K562 (cell line): ENCODE measurements around the gene SYNGR3. TPM values are rescaled to one million over a fixed set of nuclear protein-coding genes. Genes with fewer than 3 reads are reported as not detected.

Experiments
- ATAC-seq: fragments of 200-7000 bp; cut with Tn5 transposase; 3 replicates; pipeline ENCODE4 v1.9.1; 2020; ENCODE audit warnings: moderate library complexity
- BruUV-seq: library from RNA; stranded (reverse); fragments of 400-500 nt; replicated peaks from 2 replicates; lab custom pipeline; 2021; lab: Mats Ljungman, UMichigan
- CTCF ChIA-PET: fragments of 300-600 bp; formaldehyde crosslinking; extraction: SDS; loops from one replicate; lab custom pipeline; 2021; ENCODE audit warnings: low intra/inter-chr PET ratio; lab: Yijun Ruan, JAX
- POLR2A ChIA-PET: fragments of 300-600, 350-650 bp; sonication (Branson Sonifier 250); formaldehyde crosslinking; extraction: SDS; loops from one replicate; lab custom pipeline; 2021; ENCODE audit warnings: antibody characterized with exemption, inconsistent platforms; lab: Yijun Ruan, JAX
- DNase-seq, 4 experiments: peaks; one replicate each; pipeline versions ENCODE4 v3.0.0 to v3.0.0-alpha.2; 2011 to 2018; ENCODE audit warnings: low spot score in 3 of 4, mixed read lengths in 3 of 4; ENCODE audit errors: extremely low read depth in 1 of 4
- FAIRE-seq: peaks from 2 replicates; lab custom pipeline; 2011; peaks lifted over from hg19 to GRCh38; lab: Jason Lieb, UNC
- H2AFZ ChIP-seq: 2 replicates; pipeline ENCODE4 v1.6.0; 2011; ENCODE audit warnings: low read depth, low read length, control low read depth, inconsistent platforms
- H3K27ac ChIP-seq: fragments of 200-600 bp; 3 replicates; pipeline ENCODE4 v1.8.0; 2011; ENCODE audit warnings: low read depth, mild to moderate bottlenecking, control low read depth, inconsistent platforms, low read length, moderate library complexity, mixed read lengths; ENCODE audit errors: extremely low read depth
- H3K27me3 ChIP-seq, 2 experiments: fragments of 300-600 bp in 1 of 2; 2 replicates in 1 of 2; 3 replicates in 1 of 2; pipeline versions ENCODE4 v1.6.0 to v1.8.0; 2011; ENCODE audit warnings: inconsistent platforms in 2 of 2, low read length in 2 of 2, mild to moderate bottlenecking in 1 of 2, mixed read lengths in 1 of 2, moderate library complexity in 1 of 2; ENCODE audit not compliant: control insufficient read depth in 2 of 2, insufficient read depth in 2 of 2
- H3K36me3 ChIP-seq: fragments of 300-600 bp; 3 replicates; pipeline ENCODE4 v1.8.0; 2011; ENCODE audit warnings: mild to moderate bottlenecking, low read length, inconsistent platforms; ENCODE audit not compliant: control insufficient read depth, insufficient read depth
- H3K4me1 ChIP-seq, 2 experiments: fragments of 200-600 bp in 1 of 2; replicated peaks in 1 of 2; 2 replicates in 1 of 2; 3 replicates in 1 of 2; pipeline versions ENCODE4 v1.5.1 to v1.8.0; 2011; ENCODE audit warnings: inconsistent platforms in 2 of 2, low read length in 2 of 2, mild to moderate bottlenecking in 1 of 2, mixed read lengths in 1 of 2, moderate library complexity in 1 of 2; ENCODE audit not compliant: control insufficient read depth in 2 of 2, insufficient read depth in 2 of 2
- H3K4me2 ChIP-seq: 2 replicates; pipeline ENCODE4 v1.6.1; 2011; ENCODE audit warnings: low read length, control low read depth, inconsistent platforms, mixed read lengths; ENCODE audit not compliant: insufficient read depth
- H3K4me3 ChIP-seq: fragments of 200-600 bp; sonication (generic), shearing (Covaris generic); 2 replicates; pipeline ENCODE4 v1.5.1; 2016; ENCODE audit warnings: control low read depth, inconsistent platforms
- H3K79me2 ChIP-seq: fragments of 200-600 bp; 3 replicates; pipeline ENCODE4 v1.8.0; 2011; ENCODE audit warnings: low read length, inconsistent platforms; ENCODE audit not compliant: control insufficient read depth, insufficient read depth
- H3K9ac ChIP-seq, 2 experiments: 2 replicates each; pipeline versions ENCODE4 v1.6.0 to v1.6.1; 2011; ENCODE audit warnings: low read depth in 2 of 2, low read length in 2 of 2, control low read depth in 1 of 2, inconsistent platforms in 1 of 2, mild to moderate bottlenecking in 1 of 2, mixed read lengths in 1 of 2; ENCODE audit not compliant: insufficient read depth in 1 of 2
- H3K9me1 ChIP-seq: one replicate; pipeline ENCODE4 v1.6.0; 2011; ENCODE audit warnings: inconsistent platforms, mild to moderate bottlenecking, low read length, moderate library complexity; ENCODE audit not compliant: control insufficient read depth, insufficient read depth
- H3K9me3 ChIP-seq: replicated peaks from 2 replicates; pipeline ENCODE4 v1.5.1; 2011; ENCODE audit warnings: low read depth, low read length, inconsistent platforms; ENCODE audit not compliant: control insufficient read depth, insufficient read depth
- H4K20me1 ChIP-seq: replicated peaks from 2 replicates; pipeline ENCODE4 v1.6.1; 2011; ENCODE audit warnings: low read length, inconsistent platforms, mixed read lengths; ENCODE audit not compliant: control insufficient read depth, insufficient read depth
- AFF1 ChIP-seq, 2 experiments: fragments of 450-650 bp; IDR thresholded peaks; 2 replicates each; pipeline ENCODE4 v1.6.1; 2018; ENCODE audit warnings: mild to moderate bottlenecking in 2 of 2, low read depth in 1 of 2; ENCODE audit not compliant: partially characterized antibody in 2 of 2
- NCOA1 ChIP-seq: fragments of 450-650 bp; IDR thresholded peaks from 2 replicates; pipeline ENCODE4 v1.6.1; 2016; ENCODE audit warnings: low read depth
- NR0B1 ChIP-seq: fragments of 450-650 bp; IDR thresholded peaks from one replicate; pipeline ENCODE4 v1.6.1; 2018; ENCODE audit warnings: mild to moderate bottlenecking, moderate library complexity; ENCODE audit not compliant: partially characterized antibody
- RBBP5 ChIP-seq: fragments of 200-600 bp; sonication (generic); IDR thresholded peaks from 2 replicates; pipeline ENCODE4 v1.6.1; 2012; ENCODE audit warnings: borderline replicate concordance, mild to moderate bottlenecking, low read length, control low read depth, inconsistent platforms; ENCODE audit not compliant: insufficient read depth, poor library complexity, severe bottlenecking
- SIN3B ChIP-seq: fragments of 450-650 bp; IDR thresholded peaks from 2 replicates; pipeline ENCODE4 v1.6.1; 2017; ENCODE audit warnings: low read depth, mild to moderate bottlenecking, moderate library complexity
- SRSF7 ChIP-seq: fragments of 200-400 bp; formaldehyde crosslinking; optimal IDR thresholded peaks from 2 replicates; pipeline ENCODE3; 2017; ENCODE audit warnings: mild to moderate bottlenecking, low read depth, low read length
- WGBS: fragments of 100-300 bp; shearing (Covaris generic); methylation state at CpG from one replicate; pipeline ENCODE4 v1.1.6; 2016; ENCODE audit warnings: low coverage, mixed read lengths; ENCODE audit not compliant: insufficient coverage; ENCODE audit errors: missing lambda C conversion rate; 5-methylcytosine and 5-hydroxymethylcytosine counted together
- in situ Hi-C: fragments of 300-500 bp; cut with MboI; formaldehyde crosslinking; loops from 4 replicates; pipeline ENCODE4 v1.15.0; 2018; ENCODE audit warnings: inconsistent platforms, mixed read lengths
- intact Hi-C: fragments of 100-400 bp; cut with micrococcal nuclease; formaldehyde crosslinking; loops from 2 replicates; pipeline ENCODE4 v1.14.2; 2022
- polyA plus RNA-seq, 8 experiments: library from polyadenylated mRNA; depleted of rRNA in 4 of 8; stranded (reverse) in 5 of 8; unstranded in 3 of 8; fragments of >200 nt; fragmentation: Nextera tagmentation in 2 of 8; fragmentation: Illumina TruSeq in 1 of 8; extraction: Ambion mirVana in 2 of 8; extraction: Trizol in 1 of 8; gene quantifications; 2 replicates each; pipeline versions ENCODE4 v1.2.1 to v1.2.3, GENCODE V29; 2011 to 2014; ENCODE audit warnings: inconsistent platforms in 1 of 8, missing spikeins in 1 of 8
- total RNA-seq, 7 experiments: library from RNA; depleted of rRNA in 6 of 7; stranded (reverse); fragments of >200 nt in 6 of 7; fragmentation: Illumina TruSeq in 2 of 7; extraction: Trizol in 2 of 7; gene quantifications; 2 replicates each; pipeline versions ENCODE4 v1.2.1 to v1.2.3, GENCODE V29; 2011 to 2021; ENCODE audit warnings: low replicate concordance in 1 of 7
- TF ChIP-seq, protein P1 (sequence below): fragments of 450-650 bp; formaldehyde crosslinking; IDR thresholded peaks from 2 replicates; pipeline ENCODE4 v1.4.0; 2022; ENCODE audit warnings: missing genetic modification characterization
- TF ChIP-seq, protein P2 (sequence below): IDR thresholded peaks from 2 replicates; pipeline ENCODE4 v1.6.1; 2011; ENCODE audit warnings: borderline replicate concordance, low read depth, mild to moderate bottlenecking, moderate library complexity, low read length; ENCODE audit not compliant: insufficient read depth, poor library complexity, severe bottlenecking

SYNGR3 gene
- total and polyA plus RNA-seq, 9 of the 15 experiments (the other 6 are each of a cell fraction or from before 2014, with no cell fraction given): 3.7 to 69.2 (median 36.3) TPM

DNA sequence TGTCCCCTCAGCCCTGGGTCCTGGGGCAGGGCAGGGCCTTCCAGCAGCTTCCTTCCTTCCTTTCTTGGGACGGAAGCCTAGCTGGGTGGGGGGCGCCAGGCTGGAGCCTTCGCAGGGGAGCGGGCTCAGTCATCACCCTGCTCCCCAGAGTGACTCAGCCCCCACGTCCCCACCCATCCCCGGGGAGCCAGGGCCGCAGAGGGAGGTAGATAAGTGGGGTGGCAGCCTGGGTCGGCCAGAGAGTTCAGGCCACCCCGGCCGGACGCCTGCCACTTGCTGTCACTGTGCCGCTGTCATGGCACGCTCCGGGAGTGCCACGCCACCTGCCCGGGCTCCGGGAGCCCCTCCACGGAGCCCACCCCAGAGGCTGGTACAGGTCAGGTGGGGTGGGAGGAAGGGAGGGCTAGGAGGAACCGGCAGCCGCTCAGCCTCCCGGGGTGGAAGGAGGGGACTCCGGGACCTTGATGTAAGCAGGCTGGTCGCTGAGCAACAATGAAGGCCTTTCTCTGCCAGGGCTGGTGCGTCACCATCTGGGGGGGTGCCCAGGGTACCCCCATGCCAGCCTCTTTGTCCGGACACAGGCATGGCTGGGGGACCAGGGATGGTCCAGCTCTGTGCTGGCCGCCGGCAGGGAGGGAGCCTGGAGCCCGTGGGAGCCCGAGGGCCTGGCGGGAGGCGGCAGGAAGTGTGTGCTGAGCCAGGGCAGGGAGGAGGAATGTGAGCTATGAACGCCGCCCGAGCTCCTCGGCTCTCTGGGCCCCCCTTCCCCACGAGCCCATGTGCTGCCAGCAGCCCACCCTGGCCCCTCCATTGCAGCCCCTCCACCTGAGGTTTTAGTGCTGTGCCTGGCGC, 43.5 kb downstream of the SYNGR3 start:
- H3K9me3 ChIP-seq: no peaks in the 10 kb centered on the region
- H3K4me1 ChIP-seq: peaks cover 16 to 87% of the 10 kb centered on the region in 2 experiments
- DNase-seq (peak; percentile 50 to 70 (median 65)), ATAC-seq (peak; percentile 49), FAIRE-seq (peak; percentile 11)
- H4K20me1 ChIP-seq: no peaks in the 10 kb centered on the region
- peak overlapping the region; percentile 23; the same call in 1 of the 2 replicates for H3K4me3 ChIP-seq
- H3K4me2 ChIP-seq: peak overlapping the region; percentile 45
- peaks cover 3% of the 10 kb centered on the region for H3K9me1 ChIP-seq
- H3K79me2 ChIP-seq: peaks cover 11% of the 10 kb centered on the region; the same call in 2 of the 3 replicates
- ChIA-PET POLR2A (interaction anchor here (0.7 to 1.1 kb wide), 3 partner anchors 68 to 142 kb away, joined by 3 to 4 read pairs (median 3); partner anchors contain the start of genes RPS2 and TRAF7), CTCF (no interaction called here)
- 38% methylated on average over 21 of the region's 37 CpGs for WGBS
- peak overlapping the region; percentile 41; the same call in 2 of the 3 replicates for H3K27ac ChIP-seq
- no peaks in the 10 kb centered on the region for H3K27me3 ChIP-seq
- H3K36me3 ChIP-seq: peaks cover 16% of the 10 kb centered on the region; the same call in 1 of the 3 replicates
- BruUV-seq: no TSS peak
- intact Hi-C loops (no loop called here), in situ Hi-C loops (no loop called here)
- H3K9ac ChIP-seq: peak overlapping the region; percentile 50 to 86; a peak in 3 of 4 replicates
- no peak overlapping the region; the same call in 1 of the 2 replicates for H2AFZ ChIP-seq
- TF ChIP-seq, protein P1, sequence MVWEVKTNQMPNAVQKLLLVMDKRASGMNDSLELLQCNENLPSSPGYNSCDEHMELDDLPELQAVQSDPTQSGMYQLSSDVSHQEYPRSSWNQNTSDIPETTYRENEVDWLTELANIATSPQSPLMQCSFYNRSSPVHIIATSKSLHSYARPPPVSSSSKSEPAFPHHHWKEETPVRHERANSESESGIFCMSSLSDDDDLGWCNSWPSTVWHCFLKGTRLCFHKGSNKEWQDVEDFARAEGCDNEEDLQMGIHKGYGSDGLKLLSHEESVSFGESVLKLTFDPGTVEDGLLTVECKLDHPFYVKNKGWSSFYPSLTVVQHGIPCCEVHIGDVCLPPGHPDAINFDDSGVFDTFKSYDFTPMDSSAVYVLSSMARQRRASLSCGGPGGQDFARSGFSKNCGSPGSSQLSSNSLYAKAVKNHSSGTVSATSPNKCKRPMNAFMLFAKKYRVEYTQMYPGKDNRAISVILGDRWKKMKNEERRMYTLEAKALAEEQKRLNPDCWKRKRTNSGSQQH: no peak
- no peak for TF ChIP-seq NR0B1
- TF ChIP-seq, protein P2, sequence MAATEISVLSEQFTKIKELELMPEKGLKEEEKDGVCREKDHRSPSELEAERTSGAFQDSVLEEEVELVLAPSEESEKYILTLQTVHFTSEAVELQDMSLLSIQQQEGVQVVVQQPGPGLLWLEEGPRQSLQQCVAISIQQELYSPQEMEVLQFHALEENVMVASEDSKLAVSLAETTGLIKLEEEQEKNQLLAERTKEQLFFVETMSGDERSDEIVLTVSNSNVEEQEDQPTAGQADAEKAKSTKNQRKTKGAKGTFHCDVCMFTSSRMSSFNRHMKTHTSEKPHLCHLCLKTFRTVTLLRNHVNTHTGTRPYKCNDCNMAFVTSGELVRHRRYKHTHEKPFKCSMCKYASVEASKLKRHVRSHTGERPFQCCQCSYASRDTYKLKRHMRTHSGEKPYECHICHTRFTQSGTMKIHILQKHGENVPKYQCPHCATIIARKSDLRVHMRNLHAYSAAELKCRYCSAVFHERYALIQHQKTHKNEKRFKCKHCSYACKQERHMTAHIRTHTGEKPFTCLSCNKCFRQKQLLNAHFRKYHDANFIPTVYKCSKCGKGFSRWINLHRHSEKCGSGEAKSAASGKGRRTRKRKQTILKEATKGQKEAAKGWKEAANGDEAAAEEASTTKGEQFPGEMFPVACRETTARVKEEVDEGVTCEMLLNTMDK: no peak
- no peak for TF ChIP-seq SRSF7
- TF ChIP-seq SIN3B: no peak
- TF ChIP-seq AFF1 (IDR thresholded peaks at IDR 0.05; ENCODE audit: low read depth in 1 of 2, partially characterized antibody in 2 of 2): no peak
- no peak for TF ChIP-seq NCOA1
- TF ChIP-seq RBBP5: peak; percentile 44
